Cerebellar cortex (tissue), 1 donor: ENCODE data around the gene MEFV.
"Not testable (repeated sequence)": the region's sequence is repeated elsewhere in the genome, so short reads cannot be mapped to it uniquely, and the experiment has no call there.

Experiments used
- DNase-seq: peaks from one replicate; pipeline ENCODE4 v3.0.0-alpha.2; 2015; ENCODE audit warnings: low spot score

The MEFV gene, protein sequence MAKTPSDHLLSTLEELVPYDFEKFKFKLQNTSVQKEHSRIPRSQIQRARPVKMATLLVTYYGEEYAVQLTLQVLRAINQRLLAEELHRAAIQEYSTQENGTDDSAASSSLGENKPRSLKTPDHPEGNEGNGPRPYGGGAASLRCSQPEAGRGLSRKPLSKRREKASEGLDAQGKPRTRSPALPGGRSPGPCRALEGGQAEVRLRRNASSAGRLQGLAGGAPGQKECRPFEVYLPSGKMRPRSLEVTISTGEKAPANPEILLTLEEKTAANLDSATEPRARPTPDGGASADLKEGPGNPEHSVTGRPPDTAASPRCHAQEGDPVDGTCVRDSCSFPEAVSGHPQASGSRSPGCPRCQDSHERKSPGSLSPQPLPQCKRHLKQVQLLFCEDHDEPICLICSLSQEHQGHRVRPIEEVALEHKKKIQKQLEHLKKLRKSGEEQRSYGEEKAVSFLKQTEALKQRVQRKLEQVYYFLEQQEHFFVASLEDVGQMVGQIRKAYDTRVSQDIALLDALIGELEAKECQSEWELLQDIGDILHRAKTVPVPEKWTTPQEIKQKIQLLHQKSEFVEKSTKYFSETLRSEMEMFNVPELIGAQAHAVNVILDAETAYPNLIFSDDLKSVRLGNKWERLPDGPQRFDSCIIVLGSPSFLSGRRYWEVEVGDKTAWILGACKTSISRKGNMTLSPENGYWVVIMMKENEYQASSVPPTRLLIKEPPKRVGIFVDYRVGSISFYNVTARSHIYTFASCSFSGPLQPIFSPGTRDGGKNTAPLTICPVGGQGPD

GRCh38 chr16:3256146-3256865 lies at the start of gene MEFV:
TSS of gene MEFV (minus strand) at chr16:3256633. CDS start at chr16:3256587, 46 bp downstream.
- DNase-seq: no peak

GRCh38 chr16:3306078-3306477 lies 49.6 kb upstream of the MEFV start:
- DNase-seq: no peak

DNA sequence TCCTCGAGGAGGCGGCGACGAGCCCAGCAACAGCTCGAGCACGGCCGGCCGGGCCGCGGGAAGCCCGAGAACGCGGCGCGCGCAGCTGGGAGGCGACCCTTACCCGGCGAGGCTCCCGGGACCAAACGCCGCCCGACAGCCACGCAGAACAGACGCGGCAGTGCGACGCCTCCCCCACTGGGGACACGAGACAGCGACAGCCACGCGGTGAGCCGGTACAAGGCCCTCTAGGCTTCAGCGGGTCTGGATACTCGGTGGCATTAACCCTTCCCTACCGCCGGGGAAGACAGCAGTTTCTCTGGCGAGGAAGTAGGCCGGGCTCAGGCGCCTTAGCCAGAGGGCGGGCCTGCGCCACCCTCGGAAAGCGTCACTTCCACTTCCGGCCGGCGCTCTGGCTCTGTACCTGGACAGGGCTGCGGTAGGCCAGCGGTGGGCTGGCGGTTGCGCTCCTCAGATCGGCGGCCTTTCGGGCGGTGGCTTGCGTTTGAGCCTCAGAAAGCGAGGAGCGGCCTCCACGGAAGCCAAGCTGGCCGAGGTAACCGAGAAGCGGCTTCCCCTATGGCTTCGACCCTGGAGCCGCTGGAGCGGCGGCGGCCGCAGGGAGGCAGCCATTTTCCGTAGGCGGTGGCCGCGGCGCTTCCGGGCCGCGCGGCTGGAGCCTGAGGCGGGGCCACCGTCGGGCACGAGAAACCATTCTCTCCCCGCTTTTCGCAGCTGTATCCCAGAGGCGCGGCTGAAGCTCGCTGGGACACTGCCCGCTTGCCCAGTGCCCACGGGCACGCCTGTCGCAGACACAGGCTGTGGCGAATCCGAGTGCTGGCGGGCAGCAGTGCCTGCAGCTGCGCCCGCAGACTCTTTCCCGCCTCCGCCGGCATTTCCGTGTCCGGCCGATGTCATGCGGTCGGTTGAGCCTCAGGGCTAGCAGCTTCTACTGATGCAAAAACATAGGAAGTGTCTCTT lies 49.0 kb upstream of the MEFV start, which contains the start of the genes TIGD7 and ZNF75A:
TSS of gene TIGD7 (minus strand) at position 322 of the 960 bp plus-strand sequence. CDS start 4,816 bp downstream, outside the sequence.
TSS of gene ZNF75A (plus strand) at position 389 of the 960 bp plus-strand sequence. CDS start 2,932 bp downstream, outside the sequence.
- peak; percentile 97 for DNase-seq

DNA sequence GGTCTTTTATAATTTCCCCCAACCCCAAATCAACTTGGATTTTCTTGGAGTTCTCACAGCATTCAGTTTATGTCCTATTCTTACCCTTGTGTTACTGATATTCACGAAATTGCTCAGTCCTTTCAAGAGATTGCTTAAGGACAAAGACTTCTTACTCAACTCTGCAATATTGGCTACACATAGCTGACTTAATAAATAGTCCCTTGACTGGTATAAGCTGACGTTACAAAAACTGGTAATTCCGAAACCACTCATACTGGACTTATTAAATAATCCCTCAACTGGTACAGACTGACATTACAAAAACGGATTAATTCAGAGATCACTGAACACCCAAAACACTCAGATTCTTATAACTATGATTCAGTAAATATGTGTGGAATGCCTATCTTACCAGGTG lies 47.9 kb upstream of the MEFV start:
- no peak for DNase-seq

DNA sequence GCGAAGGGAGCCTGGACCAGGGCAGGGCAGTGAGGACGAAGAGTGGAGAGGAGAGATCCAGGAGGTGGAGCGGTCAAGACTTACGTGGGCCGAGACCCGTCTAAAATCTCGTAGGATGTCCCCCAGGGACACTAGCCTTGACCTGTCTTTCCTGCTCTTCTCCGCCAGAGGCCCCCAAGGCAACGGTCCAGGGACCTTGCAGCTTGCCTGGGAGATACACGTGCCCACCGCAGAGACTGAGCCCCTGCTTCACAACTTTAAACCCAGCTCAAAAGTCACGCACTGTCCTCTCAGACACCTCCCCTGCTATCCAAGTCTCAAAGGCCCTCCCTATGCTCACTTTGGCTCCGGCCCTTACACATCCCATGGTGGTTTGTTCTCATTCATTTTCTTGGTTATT lies 39.4 kb upstream of the MEFV start:
- no peak for DNase-seq

DNA sequence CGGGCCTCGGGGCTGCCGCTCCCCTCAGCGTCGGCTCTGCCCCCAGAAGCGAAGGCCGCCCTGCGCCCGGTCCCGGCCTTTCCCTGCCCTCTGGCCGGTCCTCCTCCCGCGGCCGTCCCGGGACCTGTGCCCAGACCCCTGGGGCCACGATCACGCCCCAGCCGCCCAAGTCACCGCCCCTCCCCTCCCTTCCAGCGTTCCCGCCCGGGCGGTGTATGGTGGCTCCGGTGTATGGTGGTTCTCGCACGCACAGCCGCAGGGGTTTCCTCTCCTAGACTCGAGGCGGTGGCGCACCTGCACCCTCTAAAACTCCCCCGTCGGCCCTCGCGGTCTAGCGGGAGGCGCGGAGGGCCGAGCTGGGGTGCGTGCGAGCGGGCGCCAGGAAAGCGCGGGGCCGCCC lies 38.8 kb upstream of the MEFV start:
- DNase-seq: no peak

DNA sequence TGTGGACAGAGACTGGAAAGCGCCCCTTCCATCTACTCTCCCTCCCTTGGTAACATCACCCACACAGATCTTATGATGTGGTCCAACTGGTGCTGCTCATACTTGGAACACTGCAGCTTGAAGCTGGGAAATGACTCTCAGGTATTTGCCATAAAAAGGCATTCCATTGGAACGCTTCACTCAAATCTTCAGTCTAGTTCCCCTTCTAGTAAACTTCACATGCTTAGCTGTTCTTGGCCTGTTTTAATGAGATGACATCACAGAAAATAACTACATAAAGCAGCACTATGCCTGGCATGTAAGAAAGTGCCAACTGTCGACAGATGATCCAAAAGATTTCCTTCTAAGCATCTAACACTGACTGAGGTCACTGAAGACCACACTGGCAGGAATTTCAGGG lies 36.2 kb upstream of the MEFV start:
- no peak for DNase-seq

DNA sequence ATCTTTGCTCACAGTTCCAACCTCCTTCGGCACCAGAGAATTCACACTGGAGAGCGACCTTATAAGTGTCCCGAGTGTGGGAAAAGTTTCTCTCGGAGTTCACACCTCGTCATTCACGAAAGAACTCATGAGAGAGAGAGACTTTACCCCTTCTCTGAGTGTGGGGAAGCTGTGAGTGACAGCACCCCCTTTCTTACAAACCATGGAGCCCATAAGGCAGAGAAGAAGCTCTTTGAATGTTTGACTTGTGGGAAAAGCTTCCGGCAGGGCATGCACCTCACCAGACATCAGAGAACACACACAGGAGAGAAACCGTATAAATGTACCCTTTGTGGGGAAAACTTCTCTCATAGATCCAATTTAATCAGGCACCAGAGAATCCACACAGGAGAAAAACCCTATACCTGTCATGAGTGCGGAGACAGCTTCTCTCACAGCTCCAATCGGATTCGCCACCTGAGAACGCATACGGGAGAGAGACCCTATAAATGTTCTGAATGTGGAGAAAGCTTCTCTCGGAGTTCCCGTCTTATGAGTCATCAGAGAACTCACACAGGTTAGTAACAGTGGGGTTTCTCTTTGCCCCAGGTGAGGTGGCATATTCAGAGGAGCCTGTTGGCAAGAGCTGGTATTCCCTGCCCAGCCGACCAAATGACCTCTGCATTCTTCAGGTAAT lies 33.7 kb upstream of the MEFV start:
- no peak for DNase-seq

DNA sequence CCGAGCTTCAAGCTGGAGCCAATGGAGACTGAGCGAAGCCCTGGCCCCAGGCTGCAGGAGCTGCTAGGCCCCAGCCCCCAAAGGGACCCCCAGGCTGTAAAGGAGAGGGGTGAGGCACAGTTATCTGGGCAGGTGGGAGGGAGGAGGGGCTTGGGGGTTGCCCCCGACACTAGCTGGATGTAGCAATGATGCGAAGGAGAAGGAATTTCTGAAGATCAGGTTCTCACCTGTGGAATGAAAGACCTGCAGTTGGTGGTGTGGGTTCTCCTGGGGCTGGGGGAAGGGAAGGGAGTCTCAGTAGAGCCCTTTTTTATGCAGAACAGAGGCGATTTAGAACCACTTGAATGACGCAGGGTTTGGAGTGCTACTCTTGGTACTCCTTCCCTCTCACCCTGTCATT lies 28.7 kb upstream of the MEFV start:
- no peak for DNase-seq

GRCh38 chr16:3283543-3284447 lies 27.4 kb upstream of the MEFV start:
- DNase-seq: no peak

DNA sequence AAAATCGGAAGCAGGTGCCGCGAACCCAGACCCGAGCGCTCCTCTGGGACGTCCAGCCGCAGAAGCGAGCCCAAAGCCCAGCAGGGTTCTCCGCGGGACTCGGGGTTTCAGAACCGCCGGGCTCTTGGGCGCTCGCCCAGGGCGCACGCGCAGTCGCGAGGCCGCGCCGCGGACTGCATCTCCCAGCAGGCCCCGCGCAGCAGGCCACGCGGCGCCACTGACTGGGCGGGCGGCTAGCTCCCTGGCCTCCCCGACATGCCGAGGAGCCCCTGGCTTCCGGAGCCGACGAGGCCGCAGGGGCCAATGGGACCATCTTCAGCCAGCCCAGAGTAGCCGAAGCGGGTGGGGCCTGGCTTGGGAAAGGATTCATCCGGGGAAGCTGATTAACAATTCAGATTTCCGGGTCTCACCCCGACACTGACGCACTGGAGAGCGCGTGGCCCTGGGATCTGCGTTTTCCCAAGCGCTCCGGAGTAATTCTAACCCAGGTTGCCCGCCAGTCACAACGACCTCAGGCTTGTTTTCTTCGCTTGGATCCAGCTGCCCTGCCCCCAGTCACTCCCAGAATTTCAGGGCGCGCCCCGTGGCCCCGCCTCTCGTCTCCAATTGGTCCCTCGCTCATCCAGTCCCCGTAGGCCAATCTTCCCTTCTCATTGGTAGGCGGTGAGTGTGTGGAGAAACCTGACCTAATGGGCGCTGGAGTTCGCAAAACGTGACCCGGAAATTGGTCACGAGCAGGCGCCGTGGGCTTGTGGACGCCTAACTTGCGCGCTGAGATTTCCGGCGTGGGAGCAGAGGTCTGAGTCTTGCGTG lies 26.5 kb upstream of the MEFV start, which contains the start of gene ZNF263:
TSS of gene ZNF263 (plus strand) at position 762 of the 813 bp plus-strand sequence. CDS start 328 bp downstream, outside the sequence.
- peak; percentile 99 for DNase-seq

- no peak for DNase-seq
Observed at GRCh38 chr16:3282103-3282729, 25.8 kb upstream of the MEFV start.

DNA sequence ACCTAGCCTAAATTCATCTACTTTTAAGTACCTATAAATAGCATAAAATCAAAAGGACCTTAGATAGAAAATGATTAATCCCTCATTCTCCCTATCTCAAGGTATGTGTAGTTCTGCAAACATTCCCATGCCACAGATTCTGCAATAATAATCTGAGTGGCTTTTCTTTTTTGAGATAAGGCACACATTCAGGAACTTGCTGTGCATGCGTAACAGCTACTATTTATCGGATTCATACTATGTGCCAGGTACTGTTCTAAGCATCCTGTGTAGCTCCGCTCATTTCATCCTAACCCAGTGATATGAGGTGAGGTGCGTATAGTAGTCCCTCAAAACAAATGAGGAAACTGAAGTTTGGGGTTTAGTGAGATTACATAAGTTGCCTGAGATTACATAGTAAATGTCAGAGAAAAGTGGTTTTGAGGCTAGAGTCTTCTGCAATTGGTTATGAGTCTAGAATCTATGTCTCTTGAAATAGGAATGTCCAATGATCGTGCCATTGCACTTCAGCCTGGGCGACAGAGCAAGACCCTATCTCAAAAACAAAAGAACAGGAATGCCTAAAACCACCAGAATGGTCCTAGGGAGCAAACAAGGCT lies 24.9 kb upstream of the MEFV start:
- DNase-seq: no peak

GRCh38 chr16:3276679-3277078 lies 20.2 kb upstream of the MEFV start:
- no peak for DNase-seq

GRCh38 chr16:3274947-3275346 lies 18.5 kb upstream of the MEFV start:
- DNase-seq: no peak

GRCh38 chr16:3274490-3274889 lies 18.1 kb upstream of the MEFV start:
- peak; percentile 15 for DNase-seq

- not testable (repeated sequence) for DNase-seq
Observed at GRCh38 chr16:3271281-3271680, 14.8 kb upstream of the MEFV start.

- not testable (repeated sequence) for DNase-seq
Observed at GRCh38 chr16:3270718-3271117, 14.3 kb upstream of the MEFV start.
